ENCODE measurements around the gene IPCEF1. TPM values are rescaled to one million over a fixed set of nuclear protein-coding genes. Genes with fewer than 3 reads are reported as not detected.

Gene IPCEF1
- total and polyA plus RNA-seq, 2 of the 4 experiments (the other 2 are of a cell fraction): under 0.01 to 0.03 TPM

DNA sequence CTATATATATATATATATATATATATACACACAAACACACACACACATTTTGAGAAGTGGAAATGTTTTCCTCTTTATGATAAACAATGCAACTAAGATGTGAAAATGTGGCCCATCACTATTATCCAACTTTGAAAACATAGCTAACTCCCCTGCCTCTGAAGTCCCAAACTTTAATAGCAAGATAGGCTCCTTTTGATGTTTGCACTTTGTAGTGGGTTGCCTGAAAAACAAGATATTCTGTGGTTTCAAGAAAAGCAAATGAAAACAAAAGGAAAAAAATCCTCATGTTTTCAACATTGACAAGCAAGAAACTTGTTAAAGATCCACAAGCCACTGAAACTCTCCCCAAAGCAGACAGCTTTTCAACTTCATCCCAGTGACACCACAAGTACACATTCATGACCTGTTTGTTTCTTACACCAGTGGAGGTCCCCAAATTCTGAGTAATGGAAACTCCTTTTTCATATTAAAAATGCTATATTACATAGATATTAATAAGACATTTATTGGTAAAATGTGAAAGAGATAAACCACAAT is 90.0 kb downstream of the IPCEF1 start:
- H4K91ac ChIP-seq (ENCODE audit: insufficient read depth, low read depth, low read length): no peak overlapping the region
- no peak overlapping the region for H2AK5ac ChIP-seq (ENCODE audit: low read depth, low read length)
- H3K18ac ChIP-seq (ENCODE audit: low read depth, low read length): no peak overlapping the region
- H4K8ac ChIP-seq (ENCODE audit: low read depth in 2 of 2, low read length in 2 of 2): no peak overlapping the region
- no peaks in the 10 kb centered on the region for H3K9me1 ChIP-seq (ENCODE audit: insufficient read depth, low read length)
- no peak overlapping the region for H2AK9ac ChIP-seq (replicated peaks; ENCODE audit: low read depth, low read length, poor library complexity)
- no peak overlapping the region for H2BK5ac ChIP-seq (ENCODE audit: low read depth, low read length, poor library complexity, severe bottlenecking)
- intact Hi-C loops (cut with micrococcal nuclease): no loop called here
- in situ Hi-C loops (cut with MboI; ENCODE audit: low sequenced_read_pairs): no loop called here
- no peak overlapping the region for H3K14ac ChIP-seq (replicated peaks; ENCODE audit: low read depth, low read length)
- H3K79me1 ChIP-seq (ENCODE audit: low read depth in 1 of 2, low read length in 2 of 2): no peaks in the 10 kb centered on the region
- H3K9ac ChIP-seq (ENCODE audit: low read depth, low read length): no peak overlapping the region
- H2BK15ac ChIP-seq (ENCODE audit: low read depth, low read length): no peak overlapping the region
- H3K36me3 ChIP-seq (ENCODE audit: control insufficient read depth, insufficient read depth, low read length): no peaks in the 10 kb centered on the region
- H3K23ac ChIP-seq (ENCODE audit: low read depth, low read length): no peak overlapping the region
- H2AFZ ChIP-seq (replicated peaks; ENCODE audit: low read length, poor library complexity): no peak overlapping the region
- no peak overlapping the region for H3K27ac ChIP-seq (ENCODE audit: insufficient read depth, low read length)
- no peak overlapping the region for H4K5ac ChIP-seq (ENCODE audit: low read depth, low read length)
- no peaks in the 10 kb centered on the region for H3K27me3 ChIP-seq (ENCODE audit: control insufficient read depth, insufficient read depth, low read length)
- no TSS peak for BruUV-seq (replicated peaks)
- CTCF ChIA-PET: interaction anchor here (0.7 kb wide), 2 partner anchors 112 to 1752 kb away, joined by 3 to 5 read pairs; no protein-coding TSS in a partner anchor
- no peaks in the 10 kb centered on the region for H3K9me3 ChIP-seq (ENCODE audit: control insufficient read depth, insufficient read depth, low read length)
- H3K4ac ChIP-seq (ENCODE audit: low read depth, low read length): no peak overlapping the region
- H2BK120ac ChIP-seq (ENCODE audit: low read depth, low read length): no peak overlapping the region
- H2BK20ac ChIP-seq (ENCODE audit: low read depth, low read length): no peak overlapping the region
- DNase-seq: no peak
- dilution Hi-C loops (cut with HindIII; ENCODE audit: low sequenced_read_pairs, unreplicated experiment): no loop called here
- no peak overlapping the region for H3K56ac ChIP-seq (ENCODE audit: extremely low read depth, insufficient read depth, low read length)
- no peaks in the 10 kb centered on the region for H4K20me1 ChIP-seq (ENCODE audit: insufficient read depth, low read length)
- H3K4me3 ChIP-seq (ENCODE audit: insufficient read depth, low read depth, low read length): no peak overlapping the region
- TF ChIP-seq CHD1 (IDR thresholded peaks at IDR 0.05; ENCODE audit: low read depth, low read length) (no peak), FOS (IDR thresholded peaks at IDR 0.05; ENCODE audit: low read depth, low read length) (no peak), BHLHE40 (IDR thresholded peaks at IDR 0.05; ENCODE audit: low read depth, low read length) (no peak), CEBPB (IDR thresholded peaks at IDR 0.05; ENCODE audit: low read depth, low read length) (no peak), NFE2L2 (IDR thresholded peaks at IDR 0.05; ENCODE audit: low read depth, low read length) (no peak)
- TF ChIP-seq, protein P1, sequence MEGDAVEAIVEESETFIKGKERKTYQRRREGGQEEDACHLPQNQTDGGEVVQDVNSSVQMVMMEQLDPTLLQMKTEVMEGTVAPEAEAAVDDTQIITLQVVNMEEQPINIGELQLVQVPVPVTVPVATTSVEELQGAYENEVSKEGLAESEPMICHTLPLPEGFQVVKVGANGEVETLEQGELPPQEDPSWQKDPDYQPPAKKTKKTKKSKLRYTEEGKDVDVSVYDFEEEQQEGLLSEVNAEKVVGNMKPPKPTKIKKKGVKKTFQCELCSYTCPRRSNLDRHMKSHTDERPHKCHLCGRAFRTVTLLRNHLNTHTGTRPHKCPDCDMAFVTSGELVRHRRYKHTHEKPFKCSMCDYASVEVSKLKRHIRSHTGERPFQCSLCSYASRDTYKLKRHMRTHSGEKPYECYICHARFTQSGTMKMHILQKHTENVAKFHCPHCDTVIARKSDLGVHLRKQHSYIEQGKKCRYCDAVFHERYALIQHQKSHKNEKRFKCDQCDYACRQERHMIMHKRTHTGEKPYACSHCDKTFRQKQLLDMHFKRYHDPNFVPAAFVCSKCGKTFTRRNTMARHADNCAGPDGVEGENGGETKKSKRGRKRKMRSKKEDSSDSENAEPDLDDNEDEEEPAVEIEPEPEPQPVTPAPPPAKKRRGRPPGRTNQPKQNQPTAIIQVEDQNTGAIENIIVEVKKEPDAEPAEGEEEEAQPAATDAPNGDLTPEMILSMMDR (conservative IDR thresholded peaks at IDR 0.05; ENCODE audit: low read depth, low read length): no peak
- no peak for ATAC-seq (ENCODE audit: low read depth)
- POLR2A ChIA-PET (ENCODE audit: unreplicated experiment): no interaction called here
- no peaks in the 10 kb centered on the region for H3K4me1 ChIP-seq (ENCODE audit: control insufficient read depth, insufficient read depth, low read length)
- no peak overlapping the region for H3K4me2 ChIP-seq (ENCODE audit: low read depth, low read length)
